NAMALWA (cell line): Measurements from ENCODE around the gene SPRED2.

Experiments used
- DNase-seq: peaks from one replicate; pipeline ENCODE4 v3.0.0-alpha.2; 2015; ENCODE audit warnings: low spot score

SPRED2 gene

GRCh38 chr2:65277118-65277517 lies 155.3 kb downstream of the SPRED2 start:
- no peak for DNase-seq

- DNase-seq, result no peak
These were observed 155.8 kb downstream of the SPRED2 start for GRCh38 chr2:65276609-65277008.

- no peak for DNase-seq
These were observed 157.1 kb downstream of the SPRED2 start for GRCh38 chr2:65275141-65275915.

- no peak for DNase-seq
These were observed 159.1 kb downstream of the SPRED2 start for GRCh38 chr2:65273344-65273743.

GRCh38 chr2:65268957-65269356 lies 163.4 kb downstream of the SPRED2 start:
- no peak for DNase-seq

DNA sequence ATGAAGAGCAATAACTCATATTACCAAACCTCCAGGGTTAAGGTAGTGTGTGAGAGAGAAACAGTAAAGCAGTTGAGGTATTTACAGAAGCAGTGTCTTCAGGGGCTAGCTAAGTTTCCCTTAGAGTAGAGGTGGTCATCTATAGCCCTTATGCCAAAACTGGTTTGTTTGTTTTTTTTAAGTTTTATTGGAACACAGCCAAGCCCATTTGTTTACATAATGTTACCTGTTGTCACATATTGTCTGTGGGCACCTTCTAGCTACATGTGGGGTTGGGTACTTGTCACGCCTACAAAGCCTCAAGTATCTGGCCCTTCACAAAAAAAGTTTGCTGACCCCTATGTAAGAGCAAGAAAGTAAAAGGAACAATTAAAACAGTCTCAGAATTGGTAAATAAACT lies 165.4 kb downstream of the SPRED2 start:
- DNase-seq, result no peak

- DNase-seq, result no peak
These were observed 166.7 kb downstream of the SPRED2 start for GRCh38 chr2:65265671-65266045.

DNA sequence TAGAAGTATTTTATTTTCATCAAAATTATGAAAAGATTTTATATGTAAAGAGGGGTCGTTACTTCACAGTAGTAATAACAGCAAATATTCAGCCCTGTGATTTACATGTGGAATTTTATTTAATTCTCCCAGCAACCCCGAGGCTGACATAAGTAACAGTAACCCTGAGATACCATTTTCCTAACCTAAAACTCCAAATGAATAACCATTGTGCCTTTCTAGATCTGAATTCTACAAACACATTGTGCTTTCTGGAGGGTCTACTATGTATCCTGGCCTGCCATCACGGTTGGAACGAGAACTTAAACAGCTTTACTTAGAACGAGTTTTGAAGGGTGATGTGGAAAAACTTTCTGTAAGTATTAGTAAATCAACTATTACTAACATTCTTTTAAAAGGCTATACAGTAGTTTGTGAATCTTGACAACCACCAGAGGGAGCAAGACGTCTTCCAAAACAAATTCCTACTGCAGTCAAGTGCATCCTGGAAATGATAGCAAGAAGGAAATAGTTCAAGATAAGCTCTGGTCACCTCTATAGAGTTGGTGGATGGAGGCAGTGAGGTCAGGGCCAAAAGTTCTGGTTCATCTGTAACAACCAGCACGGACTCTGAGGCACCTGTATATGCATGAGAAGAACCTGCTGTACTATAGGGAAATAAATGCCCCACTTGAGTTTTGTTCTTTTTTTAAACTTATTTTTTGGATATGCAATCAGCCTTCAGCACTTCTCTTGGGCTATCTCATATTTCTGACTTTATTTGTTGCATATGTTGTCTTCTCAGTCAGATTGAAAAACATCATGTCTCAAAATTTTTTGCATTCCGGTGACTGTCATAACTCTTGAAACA lies 167.4 kb downstream of the SPRED2 start:
- peak; percentile 68 for DNase-seq

- DNase-seq, result no peak
These were observed 168.4 kb downstream of the SPRED2 start for GRCh38 chr2:65263986-65264385.

DNA sequence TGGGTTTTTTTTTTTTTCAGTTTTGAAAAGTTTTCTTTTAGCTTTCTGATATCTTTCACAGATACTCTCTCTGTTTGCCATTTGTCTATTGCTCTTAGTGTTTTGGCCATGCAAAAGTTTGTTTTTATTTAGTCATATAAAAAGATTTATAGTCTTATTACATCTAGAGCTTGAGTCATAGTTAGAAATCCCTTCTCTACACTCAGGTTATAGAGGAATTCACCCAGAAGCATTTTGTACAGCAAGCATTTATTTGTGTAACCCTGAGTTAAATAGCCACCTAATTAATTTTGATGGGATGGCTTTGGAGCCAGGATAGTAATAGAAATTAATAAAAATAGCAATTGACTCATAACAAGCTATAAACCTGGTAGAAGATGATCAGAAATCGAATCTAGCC lies 169.1 kb downstream of the SPRED2 start:
- DNase-seq, result no peak

- no peak for DNase-seq
These were observed 170.7 kb downstream of the SPRED2 start for GRCh38 chr2:65261676-65262075.
